Loucy (cell line): ENCODE measurements around the gene KIF18A.
"Not testable (repeated sequence)": the region's sequence is repeated elsewhere in the genome, so short reads cannot be mapped to it uniquely, and the experiment has no call there.

Experiments used
- H2AFZ ChIP-seq: fragments of 200-600 bp; sonication (generic); 2 replicates; pipeline ENCODE4 v1.6.0; 2016; ENCODE audit warnings: antibody characterized with exemption, mild to moderate bottlenecking, low read length, moderate library complexity
- H3F3A ChIP-seq: fragments of 200-600 bp; 2 replicates; pipeline ENCODE4 v1.6.0; 2016; ENCODE audit warnings: antibody characterized with exemption, low read depth, mild to moderate bottlenecking
- H3K27me3 ChIP-seq: fragments of 200-600 bp; sonication (generic); 2 replicates; pipeline ENCODE4 v1.6.1; 2014; ENCODE audit warnings: low read length, mild to moderate bottlenecking; ENCODE audit not compliant: insufficient read depth, poor library complexity, severe bottlenecking
- H3K36me3 ChIP-seq: fragments of 200-600 bp; sonication (generic); 2 replicates; pipeline ENCODE4 v1.6.1; 2016; ENCODE audit warnings: low read length; ENCODE audit not compliant: insufficient read depth
- H3K4me1 ChIP-seq: fragments of 200-600 bp; sonication (generic); 2 replicates; pipeline ENCODE4 v1.5.1; 2014; ENCODE audit warnings: low read length, mild to moderate bottlenecking; ENCODE audit not compliant: insufficient read depth, poor library complexity, severe bottlenecking
- H3K4me2 ChIP-seq: fragments of 200-600 bp; sonication (generic); 2 replicates; pipeline ENCODE4 v1.6.0; 2014; ENCODE audit warnings: antibody characterized with exemption, low read length, low read depth, mild to moderate bottlenecking; ENCODE audit not compliant: poor library complexity, severe bottlenecking
- H3K4me3 ChIP-seq: fragments of 200-600 bp; sonication (generic); 2 replicates; pipeline ENCODE4 v1.5.1; 2014; ENCODE audit warnings: low read length, mild to moderate bottlenecking, mixed read lengths; ENCODE audit not compliant: poor library complexity, severe bottlenecking
- H3K79me2 ChIP-seq: fragments of 200-600 bp; sonication (generic); 2 replicates; pipeline ENCODE4 v1.6.1; 2014; ENCODE audit warnings: low read length; ENCODE audit not compliant: insufficient read depth
- H3K9ac ChIP-seq: fragments of 200-600 bp; sonication (generic); 2 replicates; pipeline ENCODE4 v1.6.0; 2014; ENCODE audit warnings: mild to moderate bottlenecking, low read depth, low read length, moderate library complexity; ENCODE audit not compliant: poor library complexity, severe bottlenecking
- H3K9me2 ChIP-seq: fragments of 200-600 bp; sonication (generic); replicated peaks from 2 replicates; pipeline ENCODE4 v1.6.1; 2016; ENCODE audit warnings: low read depth, low read length, mixed read lengths
- H3K9me3 ChIP-seq: fragments of 200-600 bp; sonication (generic); 2 replicates; pipeline ENCODE4 v1.6.1; 2014; ENCODE audit warnings: mild to moderate bottlenecking, antibody characterized with exemption, low read length, low read depth; ENCODE audit not compliant: insufficient read depth
- H4K20me1 ChIP-seq: fragments of 200-600 bp; sonication (generic); 2 replicates; pipeline ENCODE4 v1.6.0; 2014; ENCODE audit warnings: antibody characterized with exemption, low read length, mild to moderate bottlenecking; ENCODE audit not compliant: insufficient read depth, poor library complexity, severe bottlenecking
- CTCF ChIP-seq: fragments of 200-600 bp; sonication (generic); conservative IDR thresholded peaks from 2 replicates; pipeline ENCODE4 v1.5.1; 2014; ENCODE audit warnings: mild to moderate bottlenecking, antibody characterized with exemption, low read length
- EZH2phosphoT487 ChIP-seq: fragments of 200-600 bp; IDR thresholded peaks from 2 replicates; pipeline ENCODE4 v1.6.1; 2018; ENCODE audit warnings: antibody characterized with exemption, mild to moderate bottlenecking, moderate library complexity, borderline replicate concordance

KIF18A gene

GRCh38 chr11:28137366-28137765, 29.4 kb upstream of the KIF18A start:
- Histone ChIP-seq H3F3A (no peaks in the 10 kb centered on the region), H3K9ac (no peak overlapping the region), H3K9me3 (peaks cover 25% of the 10 kb centered on the region; the same call in 1 of the 2 replicates), H3K4me3 (no peak overlapping the region), H3K4me2 (no peak overlapping the region), H3K79me2 (no peaks in the 10 kb centered on the region), H3K36me3 (peaks cover 5% of the 10 kb centered on the region; the same call in 1 of the 2 replicates), H4K20me1 (no peaks in the 10 kb centered on the region), H3K27me3 (no peaks in the 10 kb centered on the region), H3K9me2 (no peaks in the 10 kb centered on the region), H3K4me1 (no peaks in the 10 kb centered on the region), H2AFZ (no peak overlapping the region)
- TF ChIP-seq CTCF (no peak), EZH2phosphoT487 (no peak)

GRCh38 chr11:28136157-28136556, 28.2 kb upstream of the KIF18A start:
- H4K20me1 ChIP-seq, H3K4me2 ChIP-seq, H3K9me2 ChIP-seq, H2AFZ ChIP-seq, H3K4me1 ChIP-seq, H3K27me3 ChIP-seq, H3K4me3 ChIP-seq, H3F3A ChIP-seq, H3K9ac ChIP-seq, H3K36me3 ChIP-seq, H3K79me2 ChIP-seq: not testable (repeated sequence)
- H3K9me3 ChIP-seq = peaks cover 25% of the 10 kb centered on the region; the same call in 1 of the 2 replicates

- no peaks in the 10 kb centered on the region for H3K79me2 ChIP-seq
- peaks cover 5% of the 10 kb centered on the region; the same call in 1 of the 2 replicates for H3K36me3 ChIP-seq
- no peak for TF ChIP-seq EZH2phosphoT487
- no peak for TF ChIP-seq CTCF
- no peaks in the 10 kb centered on the region for H3K27me3 ChIP-seq
- no peaks in the 10 kb centered on the region for H3K4me1 ChIP-seq
- no peaks in the 10 kb centered on the region for H4K20me1 ChIP-seq
- H3K4me3 ChIP-seq = no peak overlapping the region
- H3K4me2 ChIP-seq = no peak overlapping the region
- no peak overlapping the region for H3K9ac ChIP-seq
- H2AFZ ChIP-seq = no peak overlapping the region
- H3K9me2 ChIP-seq = no peaks in the 10 kb centered on the region
- no peaks in the 10 kb centered on the region for H3F3A ChIP-seq
- H3K9me3 ChIP-seq = peaks cover 16% of the 10 kb centered on the region; the same call in 1 of the 2 replicates
Measured at GRCh38 chr11:28133146-28133545, 25.2 kb upstream of the KIF18A start.

- peaks cover 12% of the 10 kb centered on the region; the same call in 1 of the 2 replicates for H3K9me3 ChIP-seq
- no peak overlapping the region for H3K4me3 ChIP-seq
- H3F3A ChIP-seq = no peaks in the 10 kb centered on the region
- no peak for TF ChIP-seq EZH2phosphoT487
- no peak for TF ChIP-seq CTCF
- no peak overlapping the region for H2AFZ ChIP-seq
- no peaks in the 10 kb centered on the region for H3K9me2 ChIP-seq
- H3K27me3 ChIP-seq = no peaks in the 10 kb centered on the region
- H3K9ac ChIP-seq = no peak overlapping the region
- no peaks in the 10 kb centered on the region for H3K4me1 ChIP-seq
- no peaks in the 10 kb centered on the region for H4K20me1 ChIP-seq
- H3K36me3 ChIP-seq = peaks cover 5% of the 10 kb centered on the region; the same call in 1 of the 2 replicates
- H3K4me2 ChIP-seq = no peak overlapping the region
- no peaks in the 10 kb centered on the region for H3K79me2 ChIP-seq
Measured at GRCh38 chr11:28132548-28132947, 24.6 kb upstream of the KIF18A start.
